ENCODE measurements around the gene EGR1.
"Not testable (repeated sequence)": the region's sequence is repeated elsewhere in the genome, so short reads cannot be mapped to it uniquely, and the experiment has no call there.

Gene EGR1

GRCh38 chr5:138469540-138470321 is 4.5 kb downstream of the EGR1 start:
- DNase-seq (ENCODE audit: low read depth): peak; percentile 83

DNA sequence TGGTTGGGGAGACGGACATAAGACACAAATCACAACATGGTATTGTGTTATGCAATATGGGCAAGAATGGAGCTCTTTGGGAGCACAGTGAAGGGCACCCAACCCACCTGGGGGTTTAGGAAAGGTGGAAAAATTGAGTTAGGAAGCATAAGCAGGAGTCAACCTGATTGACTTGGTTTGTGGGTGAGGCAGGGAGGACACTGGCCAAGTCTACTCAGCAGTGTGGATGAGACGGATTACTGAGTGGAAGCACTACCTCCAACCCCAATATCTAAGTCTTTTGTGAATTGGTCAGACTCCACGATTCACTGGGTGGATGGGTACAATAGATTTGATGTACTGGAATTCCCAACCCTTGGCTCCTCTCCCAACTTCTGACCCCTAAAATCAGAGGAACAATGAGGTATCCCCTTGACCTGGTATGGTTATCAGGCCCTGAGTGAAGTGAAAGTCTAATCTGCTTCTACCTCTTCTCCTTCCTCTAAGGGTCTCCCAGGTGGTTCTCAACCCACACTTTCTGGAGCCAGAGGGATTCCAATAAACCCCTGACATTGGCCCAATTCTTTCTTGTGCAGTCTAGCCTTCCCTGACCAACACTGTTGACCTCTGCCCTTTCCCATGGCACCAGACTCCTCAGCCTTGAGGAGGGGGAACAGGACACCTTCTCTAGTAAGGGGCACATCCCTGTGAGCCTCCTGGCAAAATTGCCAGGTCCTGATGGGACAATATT is 5.2 kb downstream of the EGR1 start:
- DNase-seq (ENCODE audit: low read depth): peak; percentile 19

DNA sequence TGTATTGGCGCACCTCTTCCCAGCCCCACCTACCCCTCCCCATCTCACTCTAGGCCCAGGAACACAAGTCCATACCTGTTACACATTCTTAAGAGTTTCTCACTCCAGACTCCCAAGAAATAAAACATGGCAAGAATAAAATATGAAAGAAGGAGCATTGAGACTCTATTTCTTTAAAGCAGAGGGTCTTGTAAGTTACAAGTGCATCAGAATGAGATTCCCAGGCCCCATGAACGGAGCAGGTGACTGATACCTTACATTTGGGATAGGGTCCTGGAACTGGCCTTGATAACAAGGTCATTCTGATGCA is 5.7 kb downstream of the EGR1 start:
- no peak for DNase-seq (ENCODE audit: low read depth)

GRCh38 chr5:138472353-138472752 is 7.1 kb downstream of the EGR1 start:
- no peak for DNase-seq (ENCODE audit: low read depth)

DNA sequence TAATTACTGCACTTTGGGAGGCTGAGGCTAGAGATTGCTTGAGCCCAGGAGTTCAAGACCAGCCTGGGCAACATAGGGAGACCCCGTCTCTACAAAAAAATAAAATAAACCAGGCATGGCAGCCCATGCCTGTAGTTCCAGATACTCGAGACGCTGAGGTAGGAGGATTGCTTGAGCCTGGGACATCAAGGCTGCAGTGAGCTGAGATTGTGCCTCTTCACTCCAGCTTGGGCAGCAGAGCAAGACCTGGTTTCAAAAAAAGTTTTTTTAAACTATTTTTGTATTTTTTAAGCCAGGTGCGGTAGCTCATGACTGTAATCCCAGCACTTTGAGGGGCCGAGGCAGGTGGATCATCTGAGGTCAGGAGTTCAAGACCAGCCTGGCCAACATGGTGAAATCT is 7.9 kb downstream of the EGR1 start:
- DNase-seq (ENCODE audit: low read depth): not testable (repeated sequence)

DNA sequence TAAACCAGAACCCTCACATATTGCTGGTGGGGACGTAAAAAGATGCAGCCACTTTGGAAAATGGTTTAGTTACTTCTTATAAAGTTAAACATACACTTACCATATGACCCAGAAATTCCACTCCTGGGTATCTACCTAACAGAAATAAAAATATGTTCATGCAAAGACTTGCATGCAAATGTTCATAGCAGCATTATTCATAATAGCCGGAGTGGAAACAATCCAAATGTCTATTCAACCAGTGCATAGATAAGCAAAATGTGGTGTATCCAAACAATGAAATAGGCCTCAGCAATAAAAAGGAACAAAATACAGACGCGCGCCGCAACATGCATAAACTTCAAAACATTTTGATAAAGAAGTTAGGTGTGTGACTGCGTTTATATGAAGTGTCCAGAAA is 11.6 kb downstream of the EGR1 start:
- DNase-seq (ENCODE audit: low read depth): no peak

DNA sequence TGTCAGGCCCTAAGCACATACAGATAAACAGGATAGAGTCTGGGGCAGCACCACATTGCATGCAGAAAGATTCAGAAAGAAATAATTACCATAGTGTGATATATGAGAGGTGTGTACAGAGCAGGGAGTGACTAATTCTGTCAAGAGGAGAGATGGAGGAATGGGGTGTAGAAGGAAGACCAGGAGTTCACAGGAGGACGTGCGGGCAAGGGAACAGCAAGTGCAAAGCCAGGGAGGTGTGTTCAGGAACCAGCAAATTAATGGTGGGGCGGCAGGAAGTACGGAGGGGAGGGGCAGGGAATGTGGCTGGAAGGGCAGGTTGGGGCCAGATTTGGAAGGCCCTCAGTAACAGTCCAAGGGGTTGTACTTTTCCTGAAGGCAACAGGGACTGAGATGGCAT is 17.4 kb downstream of the EGR1 start:
- DNase-seq (ENCODE audit: low read depth): no peak

GRCh38 chr5:138488481-138488945 is 23.2 kb downstream of the EGR1 start:
- no peak for DNase-seq (ENCODE audit: low read depth)

DNA sequence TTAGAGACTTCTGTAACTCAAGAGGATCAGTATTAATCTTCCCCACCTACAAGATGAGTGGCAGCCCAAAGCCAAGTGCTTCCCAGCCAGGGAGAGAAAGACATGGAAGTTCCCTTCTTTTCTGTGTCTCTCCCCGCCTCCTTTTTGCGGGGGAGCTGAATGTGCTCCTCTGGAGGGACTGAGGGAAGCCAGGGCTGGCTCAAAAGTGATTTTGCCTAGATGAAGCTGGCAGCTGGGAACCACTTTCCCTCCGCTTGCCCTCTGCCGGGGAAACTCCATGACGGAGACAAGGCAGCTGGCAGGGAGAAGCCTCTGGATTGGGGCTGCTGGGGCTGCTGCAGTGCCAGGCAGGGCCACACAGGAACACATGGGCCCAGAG is 24.4 kb downstream of the EGR1 start:
- DNase-seq (ENCODE audit: low read depth): no peak

DNA sequence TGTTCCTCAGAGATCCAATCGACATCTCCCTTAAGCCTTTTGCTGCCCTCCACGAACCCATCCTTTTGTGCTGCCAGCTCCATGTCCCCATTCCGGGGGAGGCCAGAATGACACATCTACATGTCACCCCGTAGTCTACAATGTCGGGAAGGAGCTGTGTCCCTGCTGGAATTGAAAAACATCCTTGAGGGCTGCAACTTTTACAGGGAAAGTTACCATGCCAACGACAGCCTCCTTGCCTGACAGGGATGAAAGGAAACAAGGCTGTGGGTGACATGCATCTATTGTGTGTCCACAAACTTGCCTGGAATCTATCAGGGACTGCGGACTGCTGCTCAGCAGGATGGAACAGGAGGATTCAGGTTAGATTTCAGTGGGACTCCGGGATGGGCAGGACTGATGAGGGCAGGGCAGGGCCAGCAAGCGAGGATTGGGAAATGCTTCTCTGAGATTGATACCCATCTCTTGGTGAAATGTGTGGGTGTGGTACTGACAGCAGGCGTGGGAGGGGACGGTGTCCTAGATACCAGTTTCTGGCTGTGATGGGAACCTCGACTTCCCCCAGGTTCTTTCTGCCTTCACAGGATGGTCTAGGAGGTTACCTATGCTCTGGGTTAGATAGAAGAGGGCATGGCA is 25.5 kb downstream of the EGR1 start:
- no peak for DNase-seq (ENCODE audit: low read depth)

DNA sequence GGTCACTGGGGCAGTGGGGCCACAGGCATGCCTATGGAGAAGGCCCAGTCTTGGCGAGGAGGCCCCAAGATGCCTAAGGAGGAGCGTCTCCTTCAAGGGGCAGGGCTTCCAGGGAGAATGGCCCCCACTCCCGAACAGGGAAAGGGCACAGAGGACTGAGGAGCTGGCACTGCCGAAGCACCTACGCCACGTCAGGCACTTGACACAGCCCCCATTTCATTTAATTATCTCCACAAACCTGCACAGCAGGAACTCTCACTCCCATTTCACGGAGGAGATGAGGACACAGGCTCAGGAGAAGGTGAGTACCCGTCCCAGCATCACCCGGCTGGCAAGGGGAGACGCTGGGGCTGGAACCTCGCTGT is 26.0 kb downstream of the EGR1 start:
- DNase-seq (ENCODE audit: low read depth): no peak

DNA sequence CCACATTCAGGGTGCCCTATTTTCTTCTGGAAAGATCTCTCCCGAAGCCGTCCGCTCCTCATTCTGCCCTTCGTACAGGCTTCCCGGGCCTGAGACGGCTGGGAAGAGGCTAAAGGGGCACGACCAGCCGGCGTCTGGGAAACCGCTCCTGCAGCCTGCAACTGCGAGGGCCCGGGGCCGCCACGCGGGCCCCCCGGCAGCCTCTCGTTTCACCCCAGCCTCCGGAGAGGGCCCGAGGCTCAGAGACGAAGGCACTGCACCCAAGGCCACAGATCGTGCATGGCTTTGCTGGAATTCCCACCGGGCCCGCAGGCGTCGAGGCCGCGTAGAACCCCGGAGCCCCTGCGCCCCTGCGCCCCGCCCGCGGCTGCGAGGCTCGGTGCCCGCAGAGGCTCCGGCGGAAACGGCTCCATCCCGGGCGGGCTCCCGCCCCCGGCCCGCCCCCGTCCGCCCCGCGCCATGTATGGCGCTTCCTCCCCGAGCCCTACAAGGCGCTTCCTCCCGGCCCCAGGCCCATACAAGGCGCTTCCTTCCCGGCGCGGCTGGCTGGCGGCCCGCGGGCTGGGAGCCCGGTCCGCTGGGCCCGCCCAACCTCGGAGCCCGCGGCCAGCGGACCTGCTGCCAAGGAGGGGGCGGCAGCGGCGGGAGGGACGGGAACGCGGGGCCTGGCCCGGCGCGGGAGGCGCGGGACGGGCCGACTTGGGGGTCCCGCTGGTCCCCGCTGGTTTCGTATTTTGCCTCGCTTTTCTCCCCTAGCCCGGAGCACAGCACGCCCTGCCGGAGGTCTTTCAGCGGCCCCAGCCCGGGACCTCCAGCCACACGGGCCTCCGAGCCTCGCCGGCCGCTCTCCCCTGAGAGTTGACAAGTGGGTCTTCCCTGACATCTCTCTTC is 26.6 kb downstream of the EGR1 start:
- peak; percentile 76 for DNase-seq (ENCODE audit: low read depth)

GRCh38 chr5:138492560-138493045 is 27.3 kb downstream of the EGR1 start:
- no peak for DNase-seq (ENCODE audit: low read depth)

DNA sequence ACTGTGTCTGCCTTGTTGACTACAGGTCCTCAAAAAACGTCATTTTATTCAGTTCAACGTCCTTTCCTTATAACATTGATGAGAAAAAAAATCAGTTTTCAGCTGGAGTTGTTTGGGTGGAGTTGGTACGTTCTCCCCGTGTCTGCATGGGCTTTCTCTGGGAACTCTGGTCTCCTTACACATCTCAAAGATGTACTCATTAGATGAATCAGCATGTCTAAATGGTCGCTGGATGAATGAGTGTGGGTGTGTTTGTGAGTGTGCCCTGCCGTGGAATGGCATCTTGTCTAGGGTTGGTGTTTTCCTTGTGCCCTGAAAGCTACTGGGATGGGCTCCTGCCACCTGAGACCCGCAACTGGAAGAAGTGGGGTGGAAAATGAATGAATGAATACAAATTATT is 30.1 kb downstream of the EGR1 start:
- no peak for DNase-seq (ENCODE audit: low read depth)

DNA sequence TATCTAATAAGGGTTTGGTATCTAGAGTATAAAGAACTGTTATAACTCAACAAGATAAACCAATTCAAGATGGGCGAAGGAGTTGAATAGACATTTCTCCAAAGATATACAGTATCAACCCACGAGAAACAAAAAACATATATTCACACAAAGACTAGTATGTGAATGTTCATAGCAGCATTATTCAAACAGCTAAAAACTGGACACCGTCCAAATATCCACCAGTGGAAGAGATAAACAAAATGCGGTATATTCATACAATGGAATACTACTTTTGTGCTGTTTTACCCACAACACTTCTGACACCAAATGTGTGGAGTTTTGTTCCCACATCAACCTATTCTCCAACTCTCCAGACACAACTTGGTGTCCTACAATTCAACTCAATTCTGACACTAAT is 33.1 kb downstream of the EGR1 start:
- no peak for DNase-seq (ENCODE audit: low read depth)

- DNase-seq (ENCODE audit: low read depth): no peak
Measured at GRCh38 chr5:138502121-138502520, 36.8 kb downstream of the EGR1 start.

GRCh38 chr5:138502521-138502920 is 37.2 kb downstream of the EGR1 start:
- no peak for DNase-seq (ENCODE audit: low read depth)

DNA sequence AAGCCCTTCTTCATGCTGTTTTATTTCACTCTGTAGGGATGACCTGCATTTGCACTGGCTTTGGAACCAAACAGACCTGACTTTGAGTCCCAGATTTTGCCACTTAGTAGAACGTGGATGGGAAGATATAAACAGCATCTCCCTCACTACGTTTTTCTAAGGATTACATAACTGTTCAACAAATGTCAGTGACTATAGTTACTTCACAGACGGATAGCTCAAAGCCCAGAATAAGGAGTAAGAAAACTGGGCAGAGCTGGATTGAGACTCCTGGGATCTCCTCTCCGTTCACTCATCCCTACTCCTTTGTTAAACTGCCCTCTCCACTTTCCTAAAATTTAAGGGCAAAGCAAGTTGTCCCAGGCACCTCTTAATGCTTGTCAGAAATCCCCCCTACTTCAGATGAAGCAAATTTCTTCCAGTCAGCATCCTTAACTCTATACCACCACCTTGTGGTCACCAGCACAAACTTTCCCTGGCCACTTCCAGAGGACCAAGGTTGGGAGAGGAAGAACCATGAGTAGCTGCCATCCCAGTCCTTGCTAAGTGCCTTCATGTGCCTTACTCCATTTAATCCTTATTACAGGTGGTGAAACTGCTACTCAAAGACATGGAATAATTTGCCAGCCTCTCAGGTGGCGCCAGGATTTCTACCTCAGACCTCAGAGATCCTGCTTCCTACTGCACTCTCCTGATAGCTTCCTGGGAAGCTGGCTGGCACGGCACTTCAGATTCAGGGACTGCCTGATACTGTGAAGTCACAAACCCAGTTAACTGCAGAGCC is 38.4 kb downstream of the EGR1 start:
- no peak for DNase-seq (ENCODE audit: low read depth)

DNA sequence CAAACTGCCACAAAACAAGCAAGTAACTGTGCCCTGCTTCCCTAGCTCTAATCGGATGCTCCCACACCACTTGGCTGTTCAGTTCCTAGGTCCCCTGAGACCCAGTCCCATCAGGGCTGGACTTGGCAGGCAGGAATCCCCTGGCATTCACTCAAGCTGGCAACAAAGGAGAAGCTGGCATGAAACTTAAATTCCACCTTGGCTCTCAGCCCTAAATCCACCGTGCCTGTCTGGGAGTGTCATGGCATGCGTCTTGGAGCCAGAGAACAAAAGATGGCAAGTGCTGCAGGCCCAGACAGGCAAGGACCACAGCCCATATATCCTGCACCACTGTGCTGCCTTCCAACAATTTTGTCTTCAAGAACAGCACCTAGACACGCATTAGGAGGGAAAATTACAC is 39.5 kb downstream of the EGR1 start:
- DNase-seq (ENCODE audit: low read depth): no peak

DNA sequence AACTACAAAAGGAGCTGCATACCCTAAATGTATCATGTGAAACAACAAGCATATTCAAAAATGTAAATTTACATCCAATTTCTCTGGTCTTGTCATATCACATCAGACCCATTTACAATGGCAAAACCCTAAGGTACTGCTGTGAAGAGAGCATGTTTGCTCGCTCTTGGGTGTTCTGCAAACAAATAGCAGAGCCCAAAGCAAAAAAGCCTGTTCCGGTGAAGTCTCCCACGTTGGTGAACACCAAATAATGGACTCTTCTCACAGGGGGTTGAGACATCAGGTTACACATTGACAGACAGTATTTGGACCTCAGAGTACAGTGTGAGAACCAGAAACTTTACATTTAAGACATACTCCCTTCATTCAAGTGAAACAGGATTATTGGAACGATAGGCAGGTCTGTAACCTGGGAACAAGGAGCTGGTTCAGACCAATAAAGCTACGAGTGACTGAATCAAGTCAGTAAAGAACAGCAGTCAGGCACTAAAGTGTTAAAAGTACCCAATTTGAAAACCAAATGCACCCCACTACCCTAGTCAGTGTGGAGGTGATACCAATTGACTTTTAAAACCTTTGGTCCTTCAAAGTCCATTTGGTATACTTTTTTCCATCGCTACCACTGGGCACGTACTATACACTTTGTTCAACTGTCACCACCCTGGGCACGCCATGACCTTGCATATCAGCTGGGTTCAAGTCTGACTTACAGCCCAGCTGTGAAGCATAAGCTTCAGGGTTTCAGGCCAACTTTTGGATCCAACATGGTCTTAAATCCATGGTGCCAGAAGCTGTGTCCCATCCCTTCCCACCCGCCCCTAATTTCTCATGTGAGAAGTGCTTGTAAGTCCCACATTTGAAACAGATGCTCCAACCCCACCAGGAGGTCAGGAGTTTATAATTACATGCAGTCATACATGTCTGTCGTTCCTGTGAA is 41.4 kb downstream of the EGR1 start:
- DNase-seq (ENCODE audit: low read depth): no peak

Data from stimulated activated CD8-positive, alpha-beta memory T cell treated with anti-CD3 and anti-CD28 coated beads, Interleukin-12 subunit alpha, Interleukin-12 subunit beta, amount 100 ng/mL, for 1 hour (primary cell).